DMS79 (cell line): Measurements from ENCODE around the gene GLRX5.
"Not testable (repeated sequence)": the region's sequence is repeated elsewhere in the genome, so short reads cannot be mapped to it uniquely, and the experiment has no call there.

Experiments used
- DNase-seq: peaks from one replicate; lab custom pipeline; 2025; lab: John Stamatoyannopoulos, UW

GLRX5 gene

DNA sequence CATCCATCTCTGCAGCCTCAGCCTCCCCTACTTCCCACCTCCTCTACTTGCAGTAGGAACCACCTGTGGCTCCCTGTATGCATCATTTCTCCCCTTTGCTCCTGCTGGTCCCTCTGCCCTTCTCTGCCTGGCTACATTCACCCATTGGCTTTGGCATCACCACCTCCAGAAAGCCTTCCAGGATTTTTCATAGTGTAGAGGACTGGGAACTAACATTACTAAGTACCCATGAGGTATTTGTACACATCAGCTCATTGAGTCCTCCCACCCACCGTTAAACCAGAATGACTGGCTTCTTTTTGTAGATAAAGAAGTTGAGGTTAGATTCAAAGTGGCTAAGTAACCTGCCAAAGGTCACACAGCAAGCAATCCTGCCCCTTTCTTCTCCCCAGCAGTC is 35.5 kb upstream of the GLRX5 start:
- no peak for DNase-seq

DNA sequence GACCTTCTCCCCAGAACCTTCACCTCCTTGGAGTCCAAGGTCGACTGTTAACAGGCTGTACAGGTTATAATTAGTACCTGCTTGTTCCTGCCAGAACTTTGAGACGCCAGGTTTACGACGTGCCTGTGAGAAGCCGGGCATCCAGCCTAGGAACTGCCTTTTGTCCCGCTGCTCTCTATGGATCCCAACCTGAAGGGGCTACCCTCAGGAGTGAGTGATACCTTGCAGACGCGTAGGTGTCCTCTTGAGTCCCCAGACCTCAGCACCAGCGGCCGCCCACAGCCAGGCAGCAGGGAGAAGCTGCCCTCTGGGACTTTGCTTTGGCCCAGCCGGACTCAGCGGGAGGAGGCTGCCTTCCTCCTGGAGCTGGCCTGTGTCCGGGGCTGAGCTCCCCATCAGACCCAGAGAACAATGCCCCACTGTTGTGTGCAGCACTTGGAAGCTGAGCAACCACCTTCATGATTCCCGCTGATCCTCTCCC is 34.6 kb upstream of the GLRX5 start:
- no peak for DNase-seq

- DNase-seq: no peak
Observed at GRCh38 chr14:95500772-95501401, 34.0 kb upstream of the GLRX5 start.

GRCh38 chr14:95502381-95502950 is 32.4 kb upstream of the GLRX5 start:
- DNase-seq: no peak

GRCh38 chr14:95503365-95504134 is 31.3 kb upstream of the GLRX5 start:
- no peak for DNase-seq

DNA sequence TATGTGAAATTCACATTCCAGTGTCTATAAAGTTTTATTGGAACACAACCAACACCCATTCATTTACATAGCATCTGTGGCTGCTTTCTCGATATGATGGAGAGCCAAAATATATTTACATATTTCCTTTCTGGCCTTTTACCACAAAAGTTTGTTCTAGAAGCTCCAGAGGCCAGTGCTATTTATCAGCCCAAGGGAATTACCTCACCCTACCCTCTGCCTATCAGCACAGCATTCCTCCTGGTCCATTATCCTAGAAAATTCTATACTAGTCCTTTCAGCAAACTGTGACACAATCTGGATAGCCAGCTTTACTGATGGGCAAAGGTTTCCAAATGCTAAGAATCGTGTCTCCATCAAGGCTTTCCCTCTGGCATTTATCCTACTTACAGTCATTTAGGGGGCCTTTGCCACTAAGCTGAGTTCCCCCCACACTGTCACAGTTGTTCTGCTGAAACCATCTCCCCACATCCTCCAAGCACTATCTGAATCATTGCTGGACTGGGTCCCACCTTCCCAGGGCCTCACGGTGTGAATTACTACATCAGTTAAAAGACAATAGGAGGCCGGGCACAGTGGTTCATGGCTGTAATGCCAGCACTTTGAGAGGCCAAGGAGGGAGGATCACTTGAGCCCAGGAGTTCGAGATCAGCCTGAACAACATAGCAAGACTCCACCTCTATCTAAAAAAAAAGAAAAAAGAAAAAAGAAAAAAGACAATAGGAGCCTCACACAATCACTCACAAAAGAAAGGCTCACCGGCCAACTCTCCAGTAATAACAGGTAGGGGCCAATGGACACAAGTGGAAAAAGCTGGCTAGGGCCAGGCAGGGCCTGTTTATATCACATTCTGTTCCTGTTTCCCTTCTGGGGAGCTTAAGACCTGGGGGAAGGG is 30.5 kb upstream of the GLRX5 start:
- DNase-seq: no peak

DNA sequence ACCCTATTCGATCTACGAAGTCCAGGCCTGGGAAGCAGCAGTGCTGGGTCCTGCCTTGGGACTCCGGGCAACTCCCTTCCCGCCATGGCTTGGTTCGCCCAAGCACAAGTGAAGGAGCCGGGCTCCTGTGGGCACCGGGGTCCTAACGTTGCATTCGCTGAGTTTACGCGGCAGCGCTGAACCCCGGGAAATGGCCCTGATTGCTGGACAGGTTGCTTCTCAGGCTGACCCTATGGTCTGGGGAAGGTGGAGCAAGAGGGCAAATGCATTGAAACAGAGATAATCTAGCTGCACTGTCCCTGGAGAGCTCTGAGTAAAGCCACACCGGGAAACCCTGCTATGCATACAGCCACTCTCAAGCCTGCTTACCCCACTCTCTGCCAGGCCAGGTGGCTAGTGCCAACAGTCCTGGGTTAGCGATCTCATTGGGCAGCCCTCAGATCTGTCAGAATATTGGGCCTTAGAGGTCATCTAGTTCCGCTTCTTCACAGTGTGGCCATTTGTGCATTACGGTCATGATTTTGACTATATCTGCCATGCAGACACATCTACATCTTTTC is 29.7 kb upstream of the GLRX5 start:
- DNase-seq: no peak

- no peak for DNase-seq
Observed at GRCh38 chr14:95507174-95507573, 27.7 kb upstream of the GLRX5 start.

DNA sequence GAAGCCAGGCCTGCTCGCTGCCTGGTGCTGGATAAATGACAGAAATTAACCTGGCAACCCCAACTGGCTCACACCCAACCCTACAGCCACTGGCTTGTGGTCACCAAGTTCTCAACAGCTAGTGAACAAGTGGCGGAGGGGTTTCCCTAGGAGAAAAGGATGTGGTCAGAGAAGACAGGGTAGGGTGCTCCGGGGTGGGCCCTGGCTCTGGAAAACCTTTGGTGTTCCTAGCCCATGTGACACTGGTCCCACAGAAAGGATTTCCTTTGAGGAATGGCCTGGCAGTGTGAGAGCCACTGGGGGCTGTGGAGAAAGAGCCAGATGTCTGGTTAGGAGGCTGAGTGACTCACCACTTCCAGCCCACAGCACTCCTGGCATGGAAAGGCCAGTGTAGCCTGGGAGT is 27.1 kb upstream of the GLRX5 start:
- peak; percentile 36 for DNase-seq

DNA sequence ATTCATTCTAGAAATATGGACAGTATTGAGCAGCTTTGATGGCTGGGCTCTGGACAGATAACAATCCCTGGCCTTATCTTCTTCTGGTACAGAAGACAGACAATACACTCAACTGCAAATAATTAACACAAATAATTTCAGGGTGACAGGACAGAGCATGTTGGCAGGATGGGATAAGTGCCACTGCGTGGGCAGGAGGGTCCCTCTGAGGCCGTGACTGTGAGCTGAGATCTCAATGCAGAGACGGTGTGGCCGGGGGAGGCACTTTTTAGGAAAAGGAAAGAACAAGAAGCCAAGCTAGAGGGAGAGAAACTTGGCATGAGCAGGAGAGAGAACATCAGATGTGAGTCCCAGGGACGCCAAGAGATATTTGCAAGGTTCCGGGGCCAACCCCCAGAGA is 26.5 kb upstream of the GLRX5 start:
- no peak for DNase-seq

- DNase-seq: no peak
Observed at GRCh38 chr14:95509495-95509894, 25.4 kb upstream of the GLRX5 start.

DNA sequence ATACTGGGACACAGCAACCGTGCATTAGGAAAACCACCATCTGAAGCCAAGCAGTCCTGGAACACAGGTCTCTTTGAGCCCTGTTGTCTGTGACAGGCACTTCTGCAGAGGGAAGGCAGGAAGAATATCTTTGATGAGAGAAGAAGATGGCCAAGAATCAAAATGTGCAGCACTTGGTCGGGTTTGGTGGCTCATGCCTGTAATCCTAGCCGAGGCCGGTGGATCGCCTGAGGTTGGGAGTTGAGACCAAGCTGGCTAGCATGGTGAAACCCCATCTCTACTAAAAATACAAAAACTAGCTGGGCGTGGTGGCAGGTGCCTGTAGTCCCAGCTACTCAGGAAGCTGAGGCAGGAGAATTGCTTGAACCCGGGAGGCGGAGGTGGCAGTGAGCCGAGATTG is 24.5 kb upstream of the GLRX5 start:
- DNase-seq: not testable (repeated sequence)

DNA sequence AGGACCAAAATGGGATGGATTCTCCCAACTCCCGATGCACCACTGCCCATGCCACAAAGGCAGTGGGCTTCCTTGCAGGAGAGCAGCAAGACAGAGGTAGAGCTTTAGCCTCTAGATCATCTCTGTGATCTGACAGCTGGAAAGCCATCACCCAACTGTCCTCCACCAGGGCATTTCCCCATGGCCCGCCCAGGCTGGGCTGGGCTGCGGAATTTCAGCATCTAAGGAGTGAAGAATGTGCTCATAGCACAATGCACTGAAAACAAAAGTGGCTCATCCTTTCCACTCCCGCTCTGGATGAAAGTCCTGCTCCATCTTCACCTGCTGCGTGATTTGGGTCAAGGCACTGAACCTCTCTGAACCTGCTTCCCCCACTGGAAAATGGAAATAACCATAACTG is 24.0 kb upstream of the GLRX5 start:
- DNase-seq: no peak

DNA sequence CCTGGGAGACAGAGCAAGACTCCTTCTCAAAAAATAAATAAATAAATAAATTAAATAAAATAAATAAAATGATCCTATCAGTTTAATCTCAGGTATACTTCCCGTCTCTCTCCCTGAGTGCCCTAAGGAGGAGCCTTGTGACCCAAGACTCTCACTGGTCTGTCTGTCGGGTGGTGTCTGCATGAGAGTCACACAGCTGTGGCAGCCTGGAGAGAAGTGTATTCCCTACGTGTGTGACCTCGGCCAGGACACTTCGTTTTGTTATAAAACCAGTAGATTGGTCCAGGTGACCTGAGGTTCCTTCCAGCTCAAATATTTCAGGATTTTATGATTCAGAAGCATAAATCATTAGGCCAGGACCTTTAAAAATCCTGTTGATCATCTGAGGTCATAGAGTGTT is 23.2 kb upstream of the GLRX5 start:
- no peak for DNase-seq

GRCh38 chr14:95513291-95513690 is 21.6 kb upstream of the GLRX5 start:
- DNase-seq: no peak

DNA sequence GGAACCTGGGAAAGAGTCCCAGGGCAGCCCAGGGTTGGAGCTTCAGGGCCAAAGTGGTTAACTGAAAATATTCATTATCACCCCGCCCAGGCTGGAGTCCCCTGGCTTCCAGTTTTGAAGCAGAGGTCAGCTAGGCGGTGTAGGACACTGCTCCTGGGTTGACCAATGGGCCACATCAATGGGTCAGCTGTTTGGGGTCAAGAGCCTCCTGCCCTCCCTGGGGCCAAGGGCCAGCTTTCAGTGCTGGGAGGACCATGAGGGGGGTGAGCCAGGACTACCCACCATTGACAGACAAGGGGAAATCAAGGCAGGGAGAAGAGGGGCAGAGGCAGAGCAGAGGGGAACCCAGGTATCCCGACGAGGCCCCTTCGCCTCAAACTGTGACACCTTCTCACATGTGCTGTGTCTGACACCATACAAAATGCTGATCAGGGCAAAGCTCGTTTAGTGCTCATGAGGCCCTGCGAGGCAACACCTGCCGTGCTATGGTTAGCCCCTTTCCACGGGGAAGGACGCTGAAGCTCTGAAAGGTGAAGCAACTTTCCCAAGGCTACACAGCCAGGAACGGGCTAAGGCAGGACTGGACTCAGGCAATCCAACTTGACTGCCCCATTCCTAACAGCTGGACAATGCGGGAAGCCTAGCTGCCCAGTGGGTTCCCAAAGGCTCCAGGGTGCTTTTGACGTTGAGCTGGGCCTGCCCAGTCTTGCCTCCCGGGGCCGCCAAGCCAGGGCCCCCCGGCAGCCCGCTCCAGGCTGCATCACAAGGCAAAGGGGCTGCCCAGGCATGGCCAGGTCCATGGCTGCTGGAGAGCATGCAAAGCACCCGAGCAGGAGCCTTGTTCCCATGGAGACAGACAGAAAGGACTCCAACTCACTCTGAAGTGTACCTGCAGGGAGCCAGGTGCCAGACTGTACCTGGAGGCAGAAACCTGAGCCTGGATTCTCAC is 20.4 kb upstream of the GLRX5 start:
- DNase-seq: peak; percentile 99

GRCh38 chr14:95515080-95515489 is 19.8 kb upstream of the GLRX5 start:
- DNase-seq: peak; percentile 97

- DNase-seq: peak; percentile 61
Observed at GRCh38 chr14:95515596-95516552, 19.0 kb upstream of the GLRX5 start.

DNA sequence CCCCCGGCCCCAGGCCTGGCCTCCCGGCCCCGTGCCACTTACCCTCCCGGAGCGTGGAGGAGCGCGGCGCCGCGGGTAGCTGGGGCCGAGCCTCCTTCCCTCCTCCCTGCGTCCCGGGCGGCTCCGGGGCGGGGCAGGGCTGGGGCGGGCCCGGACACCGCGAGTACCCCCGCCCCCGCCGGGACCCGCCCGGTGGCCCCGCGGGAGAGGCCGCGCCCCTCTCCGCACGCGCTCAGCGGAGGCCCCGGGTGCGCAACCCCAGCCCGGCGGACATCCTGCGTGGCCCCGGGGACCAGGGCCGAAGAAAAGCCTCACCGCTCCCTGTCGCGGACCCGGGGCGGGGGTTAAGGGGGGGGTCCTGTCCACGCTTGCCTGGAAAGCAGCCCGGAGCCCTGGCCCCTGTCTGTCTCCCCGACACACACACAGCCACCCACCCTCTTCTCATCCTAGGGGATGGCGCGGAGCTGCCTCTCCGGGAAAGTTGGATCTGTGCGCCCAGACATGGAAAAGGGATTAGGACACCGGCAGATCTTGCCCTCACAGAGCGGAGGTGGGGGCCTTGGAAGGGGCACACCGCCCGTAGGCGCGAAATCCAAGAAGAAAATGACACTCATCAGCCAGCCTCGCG is 18.2 kb upstream of the GLRX5 start, which contains the start of gene SYNE3:
Gene SYNE3, minus strand, starts transcription at position 97 of the 628 bp plus-strand sequence. CDS start 40,829 bp downstream, outside the sequence.
- DNase-seq: no peak
